H9 (cell line): Measurements from ENCODE around the gene MMP17. TPM values are rescaled to one million over a fixed set of nuclear protein-coding genes. Genes with fewer than 3 reads are reported as not detected.

ENCODE experiments used
- DNase-seq: peaks from one replicate; pipeline ENCODE4 v3.0.0-alpha.2; 2017
- H2AFZ ChIP-seq: one replicate; pipeline ENCODE4 v1.6.1; 2013; ENCODE audit warnings: mild to moderate bottlenecking, low read length, control low read depth, moderate library complexity
- H2AK5ac ChIP-seq: 2 replicates; pipeline ENCODE4 v1.6.1; 2013; ENCODE audit warnings: low read length, control low read depth, mixed read lengths; ENCODE audit not compliant: insufficient read length
- H2BK120ac ChIP-seq: one replicate; pipeline ENCODE4 v1.6.1; 2013; ENCODE audit warnings: low read depth, mild to moderate bottlenecking, low read length, control low read depth, inconsistent platforms; ENCODE audit not compliant: poor library complexity, severe bottlenecking
- H2BK12ac ChIP-seq: 2 replicates; pipeline ENCODE4 v1.6.1; 2013; ENCODE audit warnings: low read length, control low read depth, mixed read lengths, low read depth; ENCODE audit not compliant: insufficient read length
- H2BK15ac ChIP-seq: 2 replicates; pipeline ENCODE4 v1.6.1; 2013; ENCODE audit warnings: low read depth, low read length, control low read depth
- H2BK20ac ChIP-seq: one replicate; pipeline ENCODE4 v1.6.1; 2013; ENCODE audit warnings: low read depth, mild to moderate bottlenecking, low read length, control low read depth, inconsistent platforms; ENCODE audit not compliant: poor library complexity, severe bottlenecking
- H2BK5ac ChIP-seq: 2 replicates; pipeline ENCODE4 v1.6.1; 2013; ENCODE audit warnings: low read length, control low read depth, mixed read lengths; ENCODE audit not compliant: insufficient read length
- H3K14ac ChIP-seq: 2 replicates; pipeline ENCODE4 v1.6.1; 2013; ENCODE audit warnings: low read length, control low read depth; ENCODE audit not compliant: insufficient read depth
- H3K18ac ChIP-seq: 2 replicates; pipeline ENCODE4 v1.6.1; 2013; ENCODE audit warnings: low read depth, mild to moderate bottlenecking, mixed read lengths, low read length, control low read depth; ENCODE audit not compliant: insufficient read length
- H3K23ac ChIP-seq: 2 replicates; pipeline ENCODE4 v1.6.1; 2013; ENCODE audit warnings: low read length, control low read depth, mixed read lengths, low read depth; ENCODE audit not compliant: insufficient read length
- H3K23me2 ChIP-seq: 2 replicates; pipeline ENCODE4 v1.6.1; 2013; ENCODE audit warnings: low read depth, mild to moderate bottlenecking, mixed read lengths, low read length, control low read depth; ENCODE audit not compliant: insufficient read length, poor library complexity, severe bottlenecking
- H3K27ac ChIP-seq: 2 replicates; pipeline ENCODE4 v1.5.1; 2013; ENCODE audit warnings: low read length, control low read depth, mixed read lengths, low read depth; ENCODE audit not compliant: insufficient read length
- H3K27me3 ChIP-seq: 2 replicates; pipeline ENCODE4 v1.6.1; 2013; ENCODE audit warnings: low read length, control low read depth, inconsistent platforms; ENCODE audit not compliant: insufficient read depth
- H3K4ac ChIP-seq: 2 replicates; pipeline ENCODE4 v1.6.1; 2013; ENCODE audit warnings: low read depth, mild to moderate bottlenecking, control low read depth, inconsistent platforms, low read length, moderate library complexity
- H3K4me1 ChIP-seq: 2 replicates; pipeline ENCODE4 v1.6.1; 2013; ENCODE audit warnings: low read length, control low read depth, inconsistent platforms; ENCODE audit not compliant: insufficient read depth
- H3K4me2 ChIP-seq: 2 replicates; pipeline ENCODE4 v1.6.1; 2013; ENCODE audit warnings: low read length, control low read depth, mixed read lengths; ENCODE audit not compliant: insufficient read length, insufficient read depth
- H3K56ac ChIP-seq: 2 replicates; pipeline ENCODE4 v1.6.1; 2013; ENCODE audit warnings: low read depth, mild to moderate bottlenecking, mixed read lengths, low read length, control low read depth; ENCODE audit not compliant: insufficient read length
- H3K79me1 ChIP-seq: 2 replicates; pipeline ENCODE4 v1.6.1; 2013; ENCODE audit warnings: low read depth, mild to moderate bottlenecking, moderate library complexity, low read length, control low read depth, inconsistent platforms; ENCODE audit not compliant: insufficient read depth, poor library complexity, severe bottlenecking
- H3K79me2 ChIP-seq: 2 replicates; pipeline ENCODE4 v1.6.1; 2013; ENCODE audit warnings: low read length, control low read depth, inconsistent platforms; ENCODE audit not compliant: insufficient read depth
- H3K9ac ChIP-seq: 2 replicates; pipeline ENCODE4 v1.6.1; 2013; ENCODE audit warnings: low read length, control low read depth, mixed read lengths; ENCODE audit not compliant: insufficient read length; ENCODE audit errors: extremely low read depth
- H3K9me3 ChIP-seq: one replicate; pipeline ENCODE4 v1.6.1; 2013; ENCODE audit warnings: low read depth, low read length, inconsistent platforms; ENCODE audit not compliant: control insufficient read depth
- H3T11ph ChIP-seq: one replicate; pipeline ENCODE4 v1.6.1; 2013; ENCODE audit warnings: mild to moderate bottlenecking, low read length, control low read depth, inconsistent platforms
- H4K20me1 ChIP-seq: one replicate; pipeline ENCODE4 v1.6.1; 2013; ENCODE audit not compliant: control insufficient read depth, insufficient read length, insufficient read depth
- H4K5ac ChIP-seq: 2 replicates; pipeline ENCODE4 v1.6.1; 2013; ENCODE audit warnings: low read depth, mild to moderate bottlenecking, mixed read lengths, low read length, control low read depth; ENCODE audit not compliant: insufficient read length
- H4K8ac ChIP-seq: replicated peaks from 2 replicates; pipeline ENCODE4 v1.6.1; 2013; ENCODE audit warnings: low read length, control low read depth, mixed read lengths, low read depth; ENCODE audit not compliant: insufficient read length
- H4K91ac ChIP-seq: 2 replicates; pipeline ENCODE4 v1.6.1; 2013; ENCODE audit warnings: low read depth, mild to moderate bottlenecking, moderate library complexity, mixed read lengths, low read length, control low read depth; ENCODE audit not compliant: insufficient read length
- H3K27ac Mint-ChIP-seq, 3 experiments: 2 replicates in 2 of 3; 3 replicates in 1 of 3; pipeline ENCODE4 v1.8.0; 2020 to 2021; ENCODE audit warnings: mixed read lengths in 3 of 3, mild to moderate bottlenecking in 1 of 3, moderate library complexity in 1 of 3
- H3K27me3 Mint-ChIP-seq: 2 replicates; pipeline ENCODE4 v1.8.0; 2021; ENCODE audit warnings: low read depth, mild to moderate bottlenecking, moderate library complexity, mixed read lengths
- H3K36me3 Mint-ChIP-seq, 3 experiments: 2 replicates in 2 of 3; 3 replicates in 1 of 3; pipeline ENCODE4 v1.8.0; 2020 to 2021; ENCODE audit warnings: low read depth in 3 of 3, mixed read lengths in 3 of 3; ENCODE audit not compliant: insufficient read depth in 1 of 3
- H3K4me1 Mint-ChIP-seq, 2 experiments: 2 replicates each; pipeline ENCODE4 v1.8.0; 2020; ENCODE audit warnings: mixed read lengths in 2 of 2
- H3K4me3 Mint-ChIP-seq, 2 experiments: 2 replicates in 1 of 2; 3 replicates in 1 of 2; pipeline ENCODE4 v1.8.0; 2020 to 2021; ENCODE audit warnings: mild to moderate bottlenecking in 2 of 2, mixed read lengths in 2 of 2, moderate library complexity in 1 of 2
- H3K9me3 Mint-ChIP-seq, 2 experiments: 2 replicates in 1 of 2; 3 replicates in 1 of 2; pipeline ENCODE4 v1.8.0; 2020; ENCODE audit warnings: mild to moderate bottlenecking in 2 of 2, mixed read lengths in 2 of 2, moderate library complexity in 1 of 2
- WGBS: extraction: QIAGEN DNeasy Blood & Tissue Kit; methylation state at CpG from one replicate; pipeline ENCODE4 v1.1.7; 2013; ENCODE audit warnings: missing lambda C conversion rate, low lambda C conversion rate, mixed read lengths; ENCODE audit not compliant: insufficient read length; ENCODE audit errors: extremely low coverage; 5-methylcytosine and 5-hydroxymethylcytosine counted together
- total RNA-seq: library from RNA; stranded (reverse); gene quantifications from 2 replicates; pipeline ENCODE4 v1.2.1, GENCODE V29; 2021
- TF ChIP-seq, protein P1 (sequence below): fragments of 200-600 bp; sonication (generic); conservative IDR thresholded peaks from 3 replicates; pipeline ENCODE4 v1.8.0; 2021; ENCODE audit warnings: antibody characterized with exemption, mild to moderate bottlenecking

MMP17 gene
- total RNA-seq, 1 experiment from 2014 or later, result 14.8 TPM

DNA sequence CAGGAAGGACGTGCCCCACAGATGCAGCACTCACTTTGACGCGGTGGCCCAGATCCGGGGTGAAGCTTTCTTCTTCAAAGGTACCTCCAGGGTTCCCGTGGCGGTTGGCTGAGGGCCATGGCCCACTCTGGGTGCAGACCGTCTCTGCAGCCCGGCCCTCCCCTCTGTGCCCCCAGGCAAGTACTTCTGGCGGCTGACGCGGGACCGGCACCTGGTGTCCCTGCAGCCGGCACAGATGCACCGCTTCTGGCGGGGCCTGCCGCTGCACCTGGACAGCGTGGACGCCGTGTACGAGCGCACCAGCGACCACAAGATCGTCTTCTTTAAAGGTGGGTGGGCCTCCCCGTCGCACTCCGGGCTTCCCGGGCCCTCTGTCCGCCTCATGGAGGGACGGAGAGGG is 16.9 kb downstream of the MMP17 start:
- no peak overlapping the region for H2BK120ac ChIP-seq
- no CpG with 5 or more reads among the region's 29 CpGs for WGBS
- no peaks in the 10 kb centered on the region for H3K23me2 ChIP-seq
- H3T11ph ChIP-seq, result no peak overlapping the region
- H3K79me1 ChIP-seq, result no peaks in the 10 kb centered on the region
- H3K4me1 ChIP-seq, result no peaks in the 10 kb centered on the region
- no peak overlapping the region for H3K9ac ChIP-seq
- H2AFZ ChIP-seq, result no peak overlapping the region
- H3K27ac Mint-ChIP-seq, result no peak overlapping the region
- H3K9me3 ChIP-seq, result no peaks in the 10 kb centered on the region
- no peak overlapping the region for H2BK20ac ChIP-seq
- no peaks in the 10 kb centered on the region for H3K9me3 Mint-ChIP-seq
- H3K4ac ChIP-seq, result no peak overlapping the region
- H3K27me3 ChIP-seq, result no peaks in the 10 kb centered on the region
- no peaks in the 10 kb centered on the region for H4K20me1 ChIP-seq
- no peak overlapping the region for H3K4me2 ChIP-seq
- no peak overlapping the region for H2BK12ac ChIP-seq
- H4K8ac ChIP-seq, result no peak overlapping the region
- DNase-seq, result no peak
- H4K91ac ChIP-seq, result no peak overlapping the region
- H3K36me3 Mint-ChIP-seq, result peaks cover 12 to 37% (median 21%) of the 10 kb centered on the region in 3 experiments
- no peak overlapping the region for H3K14ac ChIP-seq
- H2BK5ac ChIP-seq, result no peak overlapping the region
- no peak overlapping the region for H3K27ac ChIP-seq
- H2AK5ac ChIP-seq, result no peak overlapping the region
- no peaks in the 10 kb centered on the region for H3K79me2 ChIP-seq
- H3K4me1 Mint-ChIP-seq, result no peaks in the 10 kb centered on the region
- H3K23ac ChIP-seq, result no peak overlapping the region
- H4K5ac ChIP-seq, result no peak overlapping the region
- TF ChIP-seq, protein P1, sequence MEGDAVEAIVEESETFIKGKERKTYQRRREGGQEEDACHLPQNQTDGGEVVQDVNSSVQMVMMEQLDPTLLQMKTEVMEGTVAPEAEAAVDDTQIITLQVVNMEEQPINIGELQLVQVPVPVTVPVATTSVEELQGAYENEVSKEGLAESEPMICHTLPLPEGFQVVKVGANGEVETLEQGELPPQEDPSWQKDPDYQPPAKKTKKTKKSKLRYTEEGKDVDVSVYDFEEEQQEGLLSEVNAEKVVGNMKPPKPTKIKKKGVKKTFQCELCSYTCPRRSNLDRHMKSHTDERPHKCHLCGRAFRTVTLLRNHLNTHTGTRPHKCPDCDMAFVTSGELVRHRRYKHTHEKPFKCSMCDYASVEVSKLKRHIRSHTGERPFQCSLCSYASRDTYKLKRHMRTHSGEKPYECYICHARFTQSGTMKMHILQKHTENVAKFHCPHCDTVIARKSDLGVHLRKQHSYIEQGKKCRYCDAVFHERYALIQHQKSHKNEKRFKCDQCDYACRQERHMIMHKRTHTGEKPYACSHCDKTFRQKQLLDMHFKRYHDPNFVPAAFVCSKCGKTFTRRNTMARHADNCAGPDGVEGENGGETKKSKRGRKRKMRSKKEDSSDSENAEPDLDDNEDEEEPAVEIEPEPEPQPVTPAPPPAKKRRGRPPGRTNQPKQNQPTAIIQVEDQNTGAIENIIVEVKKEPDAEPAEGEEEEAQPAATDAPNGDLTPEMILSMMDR, result no peak
- no peaks in the 10 kb centered on the region for H3K27me3 Mint-ChIP-seq
- no peak overlapping the region for H3K56ac ChIP-seq
- H3K4me3 Mint-ChIP-seq, result no peak overlapping the region
- H3K18ac ChIP-seq, result no peak overlapping the region
- no peak overlapping the region for H2BK15ac ChIP-seq
